ENCODE data around the gene PCDH8.

The PCDH8 gene

GRCh38 chr13:52848455-52849195 is at the start of gene PCDH8:
TSS of gene PCDH8 (minus strand) at chr13:52848640. CDS start at chr13:52848436, 204 bp downstream.
- DNase-seq (ENCODE audit: low spot score), result peak; percentile 95

GRCh38 chr13:52896827-52897659 is 48.6 kb upstream of the PCDH8 start:
- peak; percentile 71 for DNase-seq (ENCODE audit: low spot score)

- no peak for DNase-seq (ENCODE audit: low spot score)
Measured at GRCh38 chr13:52894413-52894812, 46.0 kb upstream of the PCDH8 start.

GRCh38 chr13:52892925-52893324 is 44.5 kb upstream of the PCDH8 start:
- no peak for DNase-seq (ENCODE audit: low spot score)

- DNase-seq (ENCODE audit: low spot score), result no peak
Measured at GRCh38 chr13:52891706-52892105, 43.3 kb upstream of the PCDH8 start.

- DNase-seq (ENCODE audit: low spot score), result no peak
Measured at GRCh38 chr13:52887165-52887564, 38.7 kb upstream of the PCDH8 start.

GRCh38 chr13:52885141-52885540 is 36.7 kb upstream of the PCDH8 start:
- DNase-seq (ENCODE audit: low spot score), result no peak

- no peak for DNase-seq (ENCODE audit: low spot score)
Measured at GRCh38 chr13:52884429-52885010, 36.1 kb upstream of the PCDH8 start.

- DNase-seq (ENCODE audit: low spot score), result no peak
Measured at GRCh38 chr13:52882785-52883184, 34.3 kb upstream of the PCDH8 start.

GRCh38 chr13:52879950-52880741 is 31.7 kb upstream of the PCDH8 start:
- no peak for DNase-seq (ENCODE audit: low spot score)

GRCh38 chr13:52878831-52879230 is 30.4 kb upstream of the PCDH8 start:
- no peak for DNase-seq (ENCODE audit: low spot score)

- DNase-seq (ENCODE audit: low spot score), result no peak
Measured at GRCh38 chr13:52870143-52870542, 21.7 kb upstream of the PCDH8 start.

GRCh38 chr13:52869621-52870020 is 21.2 kb upstream of the PCDH8 start:
- no peak for DNase-seq (ENCODE audit: low spot score)

GRCh38 chr13:52869050-52869449 is 20.6 kb upstream of the PCDH8 start:
- DNase-seq (ENCODE audit: low spot score), result no peak

GRCh38 chr13:52868190-52868589 is 19.8 kb upstream of the PCDH8 start:
- no peak for DNase-seq (ENCODE audit: low spot score)

- no peak for DNase-seq (ENCODE audit: low spot score)
Measured at GRCh38 chr13:52864941-52865340, 16.5 kb upstream of the PCDH8 start.

- DNase-seq (ENCODE audit: low spot score), result peak; percentile 70
Measured at GRCh38 chr13:52862358-52863206, 14.1 kb upstream of the PCDH8 start.

- no peak for DNase-seq (ENCODE audit: low spot score)
Measured at GRCh38 chr13:52852444-52852843, 4.0 kb upstream of the PCDH8 start.

GRCh38 chr13:52851137-52851962 is 2.9 kb upstream of the PCDH8 start:
- peak; percentile 85 for DNase-seq (ENCODE audit: low spot score)
